ENCODE measurements around the gene MICAL1.

MICAL1 gene

DNA sequence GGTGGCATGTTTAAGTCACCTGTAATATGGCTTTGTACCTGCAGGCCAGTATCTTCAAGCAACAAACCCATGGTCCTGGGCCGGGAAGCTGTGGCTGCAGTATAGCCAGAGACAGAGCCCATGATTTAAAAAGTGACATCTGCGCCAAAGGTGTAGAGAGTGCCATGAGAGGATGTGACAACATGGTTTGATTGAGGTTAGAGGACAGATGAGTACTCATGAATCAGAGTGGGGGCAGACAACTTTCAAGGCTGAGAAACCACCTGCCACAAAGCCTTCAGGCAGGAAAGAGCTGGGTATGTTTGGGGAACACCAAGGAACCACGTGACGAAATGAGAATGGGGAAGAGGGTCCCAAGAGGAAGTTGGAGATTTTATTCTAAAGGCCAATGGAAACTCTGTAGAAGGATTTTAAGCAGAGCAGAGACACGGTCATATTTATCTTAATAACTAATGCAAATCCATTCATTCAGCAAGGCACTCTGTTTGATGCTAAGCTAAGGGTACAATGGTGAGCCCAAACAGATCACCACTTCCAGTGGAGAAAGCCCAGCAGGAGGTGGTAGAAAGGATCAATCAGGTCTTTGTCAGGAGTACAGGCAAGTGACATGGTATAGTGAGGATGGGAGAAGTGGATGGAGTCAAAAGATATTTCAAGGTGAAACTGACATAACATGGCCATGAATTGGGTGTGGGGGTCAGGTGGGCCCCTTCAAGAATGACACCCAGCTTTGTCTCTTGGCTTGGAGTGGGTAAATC is 3.4 kb upstream of the MICAL1 start:
- CTCF ChIA-PET = interaction anchor here (0.6 kb wide), 1 partner anchor 932 kb away, joined by 4 read pairs; no protein-coding TSS in a partner anchor
- POLR2A ChIA-PET = interaction anchor here (0.6 kb wide), 1 partner anchor 20 kb away, joined by 3 read pairs; no protein-coding TSS in a partner anchor
- Histone ChIP-seq H3K4me3 (ENCODE audit: low read depth, low read length) (no peak overlapping the region), H3K27ac (ENCODE audit: extremely low read depth, low read depth, low read length) (no peak overlapping the region), H3K4me1 (ENCODE audit: control insufficient read depth, insufficient read depth, low read length) (no peaks in the 10 kb centered on the region), H3K36me3 (ENCODE audit: control insufficient read depth in 2 of 2, insufficient read depth in 1 of 2, low read length in 2 of 2) (peaks cover 13 to 33% of the 10 kb centered on the region in 2 experiments), H3K9me3 (ENCODE audit: control insufficient read depth, insufficient read depth, low read depth, low read length) (no peaks in the 10 kb centered on the region)
- TF ChIP-seq ZNF837 (tag by site-specific recombination; IDR thresholded peaks at IDR 0.05) = no peak
- peak; percentile 41; the same call in 1 of the 2 replicates for TF ChIP-seq ZBTB20 (tag by site-specific recombination; IDR thresholded peaks at IDR 0.05)

DNA sequence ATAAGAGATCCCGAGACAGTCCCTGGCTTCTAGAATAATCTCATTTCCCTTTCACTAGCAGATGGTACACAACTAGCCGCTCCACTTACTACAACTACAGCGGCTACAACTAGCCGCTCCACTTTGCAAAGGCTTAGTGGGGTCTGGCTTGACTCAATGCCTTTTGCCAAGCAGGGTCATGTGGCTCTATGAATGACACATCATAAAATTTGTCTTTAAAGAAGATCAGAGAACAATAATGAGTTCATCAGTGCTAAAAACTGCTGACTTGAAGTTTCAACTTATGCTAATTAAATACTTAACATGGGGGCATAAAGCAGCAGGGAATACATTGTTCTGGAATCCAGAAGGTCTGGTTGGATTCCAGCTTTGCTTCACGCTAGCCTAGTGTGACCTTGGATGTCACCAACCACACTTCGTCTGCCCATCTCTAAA is 2.0 kb upstream of the MICAL1 start:
- CTCF ChIA-PET = interaction anchor here (1.0 to 1.4 kb wide), 3 partner anchors 10 to 270 kb away, joined by 3 to 4 read pairs (median 3); partner anchors contain the start of gene CD164
- no peaks in the 10 kb centered on the region for H3K9me3 ChIP-seq (ENCODE audit: control insufficient read depth, insufficient read depth, low read depth, low read length)
- POLR2A ChIA-PET = interaction anchor here (5.2 kb wide), 1 partner anchor 13 kb away, joined by 39 read pairs; no protein-coding TSS in a partner anchor
- peaks cover 4 to 27% of the 10 kb centered on the region in 2 experiments; a peak in 2 of 3 replicates for H3K36me3 ChIP-seq (ENCODE audit: control insufficient read depth in 2 of 2, insufficient read depth in 1 of 2, low read length in 2 of 2)
- H3K4me3 ChIP-seq (ENCODE audit: low read depth, low read length) = no peak overlapping the region
- no peak overlapping the region for H3K27ac ChIP-seq (ENCODE audit: extremely low read depth, low read depth, low read length)
- H3K4me1 ChIP-seq (ENCODE audit: control insufficient read depth, insufficient read depth, low read length) = no peaks in the 10 kb centered on the region
- TF ChIP-seq ZNF561 (tag by site-specific recombination; IDR thresholded peaks at IDR 0.05; ENCODE audit: borderline replicate concordance) = no peak
- TF ChIP-seq, protein P1, sequence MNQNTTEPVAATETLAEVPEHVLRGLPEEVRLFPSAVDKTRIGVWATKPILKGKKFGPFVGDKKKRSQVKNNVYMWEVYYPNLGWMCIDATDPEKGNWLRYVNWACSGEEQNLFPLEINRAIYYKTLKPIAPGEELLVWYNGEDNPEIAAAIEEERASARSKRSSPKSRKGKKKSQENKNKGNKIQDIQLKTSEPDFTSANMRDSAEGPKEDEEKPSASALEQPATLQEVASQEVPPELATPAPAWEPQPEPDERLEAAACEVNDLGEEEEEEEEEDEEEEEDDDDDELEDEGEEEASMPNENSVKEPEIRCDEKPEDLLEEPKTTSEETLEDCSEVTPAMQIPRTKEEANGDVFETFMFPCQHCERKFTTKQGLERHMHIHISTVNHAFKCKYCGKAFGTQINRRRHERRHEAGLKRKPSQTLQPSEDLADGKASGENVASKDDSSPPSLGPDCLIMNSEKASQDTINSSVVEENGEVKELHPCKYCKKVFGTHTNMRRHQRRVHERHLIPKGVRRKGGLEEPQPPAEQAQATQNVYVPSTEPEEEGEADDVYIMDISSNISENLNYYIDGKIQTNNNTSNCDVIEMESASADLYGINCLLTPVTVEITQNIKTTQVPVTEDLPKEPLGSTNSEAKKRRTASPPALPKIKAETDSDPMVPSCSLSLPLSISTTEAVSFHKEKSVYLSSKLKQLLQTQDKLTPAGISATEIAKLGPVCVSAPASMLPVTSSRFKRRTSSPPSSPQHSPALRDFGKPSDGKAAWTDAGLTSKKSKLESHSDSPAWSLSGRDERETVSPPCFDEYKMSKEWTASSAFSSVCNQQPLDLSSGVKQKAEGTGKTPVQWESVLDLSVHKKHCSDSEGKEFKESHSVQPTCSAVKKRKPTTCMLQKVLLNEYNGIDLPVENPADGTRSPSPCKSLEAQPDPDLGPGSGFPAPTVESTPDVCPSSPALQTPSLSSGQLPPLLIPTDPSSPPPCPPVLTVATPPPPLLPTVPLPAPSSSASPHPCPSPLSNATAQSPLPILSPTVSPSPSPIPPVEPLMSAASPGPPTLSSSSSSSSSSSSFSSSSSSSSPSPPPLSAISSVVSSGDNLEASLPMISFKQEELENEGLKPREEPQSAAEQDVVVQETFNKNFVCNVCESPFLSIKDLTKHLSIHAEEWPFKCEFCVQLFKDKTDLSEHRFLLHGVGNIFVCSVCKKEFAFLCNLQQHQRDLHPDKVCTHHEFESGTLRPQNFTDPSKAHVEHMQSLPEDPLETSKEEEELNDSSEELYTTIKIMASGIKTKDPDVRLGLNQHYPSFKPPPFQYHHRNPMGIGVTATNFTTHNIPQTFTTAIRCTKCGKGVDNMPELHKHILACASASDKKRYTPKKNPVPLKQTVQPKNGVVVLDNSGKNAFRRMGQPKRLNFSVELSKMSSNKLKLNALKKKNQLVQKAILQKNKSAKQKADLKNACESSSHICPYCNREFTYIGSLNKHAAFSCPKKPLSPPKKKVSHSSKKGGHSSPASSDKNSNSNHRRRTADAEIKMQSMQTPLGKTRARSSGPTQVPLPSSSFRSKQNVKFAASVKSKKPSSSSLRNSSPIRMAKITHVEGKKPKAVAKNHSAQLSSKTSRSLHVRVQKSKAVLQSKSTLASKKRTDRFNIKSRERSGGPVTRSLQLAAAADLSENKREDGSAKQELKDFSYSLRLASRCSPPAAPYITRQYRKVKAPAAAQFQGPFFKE (tag by site-specific recombination; IDR thresholded peaks at IDR 0.05; ENCODE audit: borderline replicate concordance) = no peak
- TF ChIP-seq ZNF133 (tag by site-specific recombination; IDR thresholded peaks at IDR 0.05) = no peak
- TF ChIP-seq ZBTB21 (tag by site-specific recombination; IDR thresholded peaks at IDR 0.05) = no peak
- peak; percentile 27; the same call in 1 of the 2 replicates for TF ChIP-seq OSR2 (tag by site-specific recombination; IDR thresholded peaks at IDR 0.05)
- TF ChIP-seq, protein P2, sequence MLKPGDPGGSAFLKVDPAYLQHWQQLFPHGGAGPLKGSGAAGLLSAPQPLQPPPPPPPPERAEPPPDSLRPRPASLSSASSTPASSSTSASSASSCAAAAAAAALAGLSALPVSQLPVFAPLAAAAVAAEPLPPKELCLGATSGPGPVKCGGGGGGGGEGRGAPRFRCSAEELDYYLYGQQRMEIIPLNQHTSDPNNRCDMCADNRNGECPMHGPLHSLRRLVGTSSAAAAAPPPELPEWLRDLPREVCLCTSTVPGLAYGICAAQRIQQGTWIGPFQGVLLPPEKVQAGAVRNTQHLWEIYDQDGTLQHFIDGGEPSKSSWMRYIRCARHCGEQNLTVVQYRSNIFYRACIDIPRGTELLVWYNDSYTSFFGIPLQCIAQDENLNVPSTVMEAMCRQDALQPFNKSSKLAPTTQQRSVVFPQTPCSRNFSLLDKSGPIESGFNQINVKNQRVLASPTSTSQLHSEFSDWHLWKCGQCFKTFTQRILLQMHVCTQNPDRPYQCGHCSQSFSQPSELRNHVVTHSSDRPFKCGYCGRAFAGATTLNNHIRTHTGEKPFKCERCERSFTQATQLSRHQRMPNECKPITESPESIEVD (tag by site-specific recombination; IDR thresholded peaks at IDR 0.05) = 0 out of 2 replicates have a peak, but pooled peaks have one; percentile 16
- TF ChIP-seq ZNF600 (tag by site-specific recombination; IDR thresholded peaks at IDR 0.05) = peak; percentile 42; the same call in 1 of the 2 replicates
- TF ChIP-seq, protein P3, sequence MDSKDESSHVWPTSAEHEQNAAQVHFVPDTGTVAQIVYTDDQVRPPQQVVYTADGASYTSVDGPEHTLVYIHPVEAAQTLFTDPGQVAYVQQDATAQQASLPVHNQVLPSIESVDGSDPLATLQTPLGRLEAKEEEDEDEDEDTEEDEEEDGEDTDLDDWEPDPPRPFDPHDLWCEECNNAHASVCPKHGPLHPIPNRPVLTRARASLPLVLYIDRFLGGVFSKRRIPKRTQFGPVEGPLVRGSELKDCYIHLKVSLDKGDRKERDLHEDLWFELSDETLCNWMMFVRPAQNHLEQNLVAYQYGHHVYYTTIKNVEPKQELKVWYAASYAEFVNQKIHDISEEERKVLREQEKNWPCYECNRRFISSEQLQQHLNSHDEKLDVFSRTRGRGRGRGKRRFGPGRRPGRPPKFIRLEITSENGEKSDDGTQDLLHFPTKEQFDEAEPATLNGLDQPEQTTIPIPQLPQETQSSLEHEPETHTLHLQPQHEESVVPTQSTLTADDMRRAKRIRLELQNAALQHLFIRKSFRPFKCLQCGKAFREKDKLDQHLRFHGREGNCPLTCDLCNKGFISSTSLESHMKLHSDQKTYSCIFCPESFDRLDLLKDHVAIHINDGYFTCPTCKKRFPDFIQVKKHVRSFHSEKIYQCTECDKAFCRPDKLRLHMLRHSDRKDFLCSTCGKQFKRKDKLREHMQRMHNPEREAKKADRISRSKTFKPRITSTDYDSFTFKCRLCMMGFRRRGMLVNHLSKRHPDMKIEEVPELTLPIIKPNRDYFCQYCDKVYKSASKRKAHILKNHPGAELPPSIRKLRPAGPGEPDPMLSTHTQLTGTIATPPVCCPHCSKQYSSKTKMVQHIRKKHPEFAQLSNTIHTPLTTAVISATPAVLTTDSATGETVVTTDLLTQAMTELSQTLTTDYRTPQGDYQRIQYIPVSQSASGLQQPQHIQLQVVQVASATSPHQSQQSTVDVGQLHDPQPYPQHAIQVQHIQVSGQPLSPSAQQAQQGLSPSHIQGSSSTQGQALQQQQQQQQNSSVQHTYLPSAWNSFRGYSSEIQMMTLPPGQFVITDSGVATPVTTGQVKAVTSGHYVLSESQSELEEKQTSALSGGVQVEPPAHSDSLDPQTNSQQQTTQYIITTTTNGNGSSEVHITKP (tag by site-specific recombination; IDR thresholded peaks at IDR 0.05) = no peak
- TF ChIP-seq ZNF114 (tag by site-specific recombination; IDR thresholded peaks at IDR 0.05) = no peak
- TF ChIP-seq SP2 (tag by site-specific recombination; IDR thresholded peaks at IDR 0.05) = no peak
- TF ChIP-seq, protein P4, sequence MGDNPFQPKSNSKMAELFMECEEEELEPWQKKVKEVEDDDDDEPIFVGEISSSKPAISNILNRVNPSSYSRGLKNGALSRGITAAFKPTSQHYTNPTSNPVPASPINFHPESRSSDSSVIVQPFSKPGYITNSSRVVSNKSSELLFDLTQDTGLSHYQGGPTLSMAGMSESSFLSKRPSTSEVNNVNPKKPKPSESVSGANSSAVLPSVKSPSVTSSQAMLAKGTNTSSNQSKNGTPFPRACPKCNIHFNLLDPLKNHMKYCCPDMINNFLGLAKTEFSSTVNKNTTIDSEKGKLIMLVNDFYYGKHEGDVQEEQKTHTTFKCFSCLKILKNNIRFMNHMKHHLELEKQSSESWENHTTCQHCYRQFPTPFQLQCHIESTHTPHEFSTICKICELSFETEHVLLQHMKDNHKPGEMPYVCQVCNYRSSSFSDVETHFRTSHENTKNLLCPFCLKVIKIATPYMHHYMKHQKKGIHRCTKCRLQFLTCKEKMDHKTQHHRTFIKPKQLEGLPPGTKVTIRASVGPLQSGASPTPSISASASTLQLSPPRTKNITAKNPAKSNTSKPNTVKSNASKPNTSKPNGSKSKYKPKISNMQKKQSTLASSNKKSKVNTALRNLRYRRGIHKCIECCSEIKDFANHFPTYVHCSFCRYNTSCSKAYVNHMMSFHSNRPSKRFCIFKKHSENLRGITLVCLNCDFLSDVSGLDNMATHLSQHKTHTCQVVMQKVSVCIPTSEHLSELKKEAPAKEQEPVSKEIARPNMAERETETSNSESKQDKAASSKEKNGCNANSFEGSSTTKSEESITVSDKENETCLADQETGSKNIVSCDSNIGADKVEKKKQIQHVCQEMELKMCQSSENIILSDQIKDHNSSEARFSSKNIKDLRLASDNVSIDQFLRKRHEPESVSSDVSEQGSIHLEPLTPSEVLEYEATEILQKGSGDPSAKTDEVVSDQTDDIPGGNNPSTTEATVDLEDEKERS (tag by site-specific recombination; IDR thresholded peaks at IDR 0.05) = no peak
- no peak for TF ChIP-seq PRDM1 (tag by site-specific recombination; IDR thresholded peaks at IDR 0.05)
- TF ChIP-seq ZBTB8A (tag by site-specific recombination; IDR thresholded peaks at IDR 0.05) = 0 out of 2 replicates have a peak, but pooled peaks have one; percentile 11
- no peak for TF ChIP-seq ZNF529 (tag by site-specific recombination; IDR thresholded peaks at IDR 0.05; ENCODE audit: insufficient replicate concordance)
- no peak for TF ChIP-seq ZNF202 (tag by site-specific recombination; IDR thresholded peaks at IDR 0.05; ENCODE audit: borderline replicate concordance)
